K562 (cell line): Measurements from ENCODE around the gene PXK.

Experiments used
- BCOR ChIP-seq: fragments of 450-650 bp; IDR thresholded peaks from 2 replicates; pipeline ENCODE4 v1.6.1; 2016
- MBD2 ChIP-seq: sonication (generic); IDR thresholded peaks from 2 replicates; pipeline ENCODE4 v1.6.1; 2016; ENCODE audit warnings: low read depth, borderline replicate concordance
- MYBL2 ChIP-seq, 2 experiments: fragments of 450-650 bp in 1 of 2; sonication (generic) in 1 of 2; formaldehyde crosslinking in 1 of 2; IDR thresholded peaks; 2 replicates each; pipeline versions ENCODE4 v1.6.1 to v1.8.1; 2017 to 2022; ENCODE audit warnings: borderline replicate concordance in 1 of 2, inconsistent platforms in 1 of 2, low read depth in 1 of 2, mild to moderate bottlenecking in 1 of 2, missing genetic modification reagents in 1 of 2, moderate library complexity in 1 of 2
- POLR2AphosphoS5 ChIP-seq: IDR thresholded peaks from 2 replicates; pipeline ENCODE4 v1.6.1; 2011; ENCODE audit warnings: mild to moderate bottlenecking, low read depth, low read length, moderate library complexity; ENCODE audit not compliant: control insufficient read depth, insufficient read depth
- SLC30A9 ChIP-seq: fragments of 250-450 bp; sonication (Bioruptor Pico); IDR thresholded peaks from 2 replicates; pipeline ENCODE4 v1.8.0; 2022; ENCODE audit warnings: mild to moderate bottlenecking, moderate library complexity
- SMARCA5 ChIP-seq: fragments of 450-650 bp; IDR thresholded peaks from 2 replicates; pipeline ENCODE4 v1.6.1; 2016
- TF ChIP-seq, protein P1 (sequence below), 2 experiments: fragments of 450-650 bp in 1 of 2; sonication (generic) in 1 of 2; formaldehyde crosslinking; conservative IDR thresholded peaks; 2 replicates each; pipeline versions ENCODE4 v1.4.0 to v1.8.1; 2020 to 2022; ENCODE audit warnings: mild to moderate bottlenecking in 1 of 2, missing genetic modification reagents in 1 of 2
- TF ChIP-seq, protein P2 (sequence below), 2 experiments: fragments of 450-650 bp in 1 of 2; IDR thresholded peaks; 2 replicates each; pipeline ENCODE4 v1.6.1; 2011 to 2017; ENCODE audit warnings: low read depth in 2 of 2, antibody characterized with exemption in 1 of 2, borderline replicate concordance in 1 of 2, low read length in 1 of 2, mild to moderate bottlenecking in 1 of 2, mixed read lengths in 1 of 2; ENCODE audit not compliant: control insufficient read depth in 1 of 2
- TF ChIP-seq, protein P3 (sequence below), 3 experiments: IDR thresholded peaks in 2 of 3; conservative IDR thresholded peaks in 1 of 3; 2 replicates each; pipeline ENCODE4 v1.5.1; 2011 to 2012; ENCODE audit warnings: low read length in 3 of 3, mild to moderate bottlenecking in 3 of 3, control low read depth in 2 of 3, improper control_type of control experiment in 1 of 3, inconsistent platforms in 1 of 3, low read depth in 1 of 3, mixed read lengths in 1 of 3, moderate library complexity in 1 of 3; ENCODE audit not compliant: insufficient read depth in 2 of 3

DNA sequence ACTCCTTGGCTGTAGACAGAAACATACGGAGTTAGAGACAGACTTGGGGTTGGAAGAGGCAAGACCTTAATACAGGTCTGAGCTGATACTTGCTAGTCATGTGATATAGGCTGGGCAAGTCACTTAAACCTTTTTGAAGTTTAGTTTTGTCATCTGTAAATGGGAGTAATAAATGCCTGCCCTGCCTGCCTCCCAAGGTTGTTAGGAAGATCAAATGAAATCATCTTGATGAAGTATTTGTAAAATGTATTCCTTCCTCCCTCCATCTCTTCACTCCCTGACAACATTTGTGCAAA, 2.9 kb downstream of the PXK start:
- no peak for TF ChIP-seq BCOR
- no peak for TF ChIP-seq SMARCA5
- TF ChIP-seq, protein P1, sequence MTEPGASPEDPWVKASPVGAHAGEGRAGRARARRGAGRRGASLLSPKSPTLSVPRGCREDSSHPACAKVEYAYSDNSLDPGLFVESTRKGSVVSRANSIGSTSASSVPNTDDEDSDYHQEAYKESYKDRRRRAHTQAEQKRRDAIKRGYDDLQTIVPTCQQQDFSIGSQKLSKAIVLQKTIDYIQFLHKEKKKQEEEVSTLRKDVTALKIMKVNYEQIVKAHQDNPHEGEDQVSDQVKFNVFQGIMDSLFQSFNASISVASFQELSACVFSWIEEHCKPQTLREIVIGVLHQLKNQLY (CRISPR knock-in tag; conservative IDR thresholded peaks at IDR 0.05): no peak
- TF ChIP-seq SLC30A9 (CRISPR knock-in tag): no peak
- TF ChIP-seq, protein P2, sequence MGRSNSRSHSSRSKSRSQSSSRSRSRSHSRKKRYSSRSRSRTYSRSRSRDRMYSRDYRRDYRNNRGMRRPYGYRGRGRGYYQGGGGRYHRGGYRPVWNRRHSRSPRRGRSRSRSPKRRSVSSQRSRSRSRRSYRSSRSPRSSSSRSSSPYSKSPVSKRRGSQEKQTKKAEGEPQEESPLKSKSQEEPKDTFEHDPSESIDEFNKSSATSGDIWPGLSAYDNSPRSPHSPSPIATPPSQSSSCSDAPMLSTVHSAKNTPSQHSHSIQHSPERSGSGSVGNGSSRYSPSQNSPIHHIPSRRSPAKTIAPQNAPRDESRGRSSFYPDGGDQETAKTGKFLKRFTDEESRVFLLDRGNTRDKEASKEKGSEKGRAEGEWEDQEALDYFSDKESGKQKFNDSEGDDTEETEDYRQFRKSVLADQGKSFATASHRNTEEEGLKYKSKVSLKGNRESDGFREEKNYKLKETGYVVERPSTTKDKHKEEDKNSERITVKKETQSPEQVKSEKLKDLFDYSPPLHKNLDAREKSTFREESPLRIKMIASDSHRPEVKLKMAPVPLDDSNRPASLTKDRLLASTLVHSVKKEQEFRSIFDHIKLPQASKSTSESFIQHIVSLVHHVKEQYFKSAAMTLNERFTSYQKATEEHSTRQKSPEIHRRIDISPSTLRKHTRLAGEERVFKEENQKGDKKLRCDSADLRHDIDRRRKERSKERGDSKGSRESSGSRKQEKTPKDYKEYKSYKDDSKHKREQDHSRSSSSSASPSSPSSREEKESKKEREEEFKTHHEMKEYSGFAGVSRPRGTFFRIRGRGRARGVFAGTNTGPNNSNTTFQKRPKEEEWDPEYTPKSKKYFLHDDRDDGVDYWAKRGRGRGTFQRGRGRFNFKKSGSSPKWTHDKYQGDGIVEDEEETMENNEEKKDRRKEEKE (IDR thresholded peaks at IDR 0.05; ENCODE audit: borderline replicate concordance in 1 of 2, control insufficient read depth in 1 of 2, low read depth in 2 of 2, low read length in 1 of 2): no peak
- TF ChIP-seq, protein P3, sequence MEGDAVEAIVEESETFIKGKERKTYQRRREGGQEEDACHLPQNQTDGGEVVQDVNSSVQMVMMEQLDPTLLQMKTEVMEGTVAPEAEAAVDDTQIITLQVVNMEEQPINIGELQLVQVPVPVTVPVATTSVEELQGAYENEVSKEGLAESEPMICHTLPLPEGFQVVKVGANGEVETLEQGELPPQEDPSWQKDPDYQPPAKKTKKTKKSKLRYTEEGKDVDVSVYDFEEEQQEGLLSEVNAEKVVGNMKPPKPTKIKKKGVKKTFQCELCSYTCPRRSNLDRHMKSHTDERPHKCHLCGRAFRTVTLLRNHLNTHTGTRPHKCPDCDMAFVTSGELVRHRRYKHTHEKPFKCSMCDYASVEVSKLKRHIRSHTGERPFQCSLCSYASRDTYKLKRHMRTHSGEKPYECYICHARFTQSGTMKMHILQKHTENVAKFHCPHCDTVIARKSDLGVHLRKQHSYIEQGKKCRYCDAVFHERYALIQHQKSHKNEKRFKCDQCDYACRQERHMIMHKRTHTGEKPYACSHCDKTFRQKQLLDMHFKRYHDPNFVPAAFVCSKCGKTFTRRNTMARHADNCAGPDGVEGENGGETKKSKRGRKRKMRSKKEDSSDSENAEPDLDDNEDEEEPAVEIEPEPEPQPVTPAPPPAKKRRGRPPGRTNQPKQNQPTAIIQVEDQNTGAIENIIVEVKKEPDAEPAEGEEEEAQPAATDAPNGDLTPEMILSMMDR (IDR thresholded peaks at IDR 0.05 in 2 of 3, conservative IDR thresholded peaks at IDR 0.05 in 1 of 3; ENCODE audit: insufficient read depth in 2 of 3, low read depth in 1 of 3, low read length in 3 of 3): no peak
- TF ChIP-seq POLR2AphosphoS5: no peak
- TF ChIP-seq MYBL2 (IDR thresholded peaks at IDR 0.05; ENCODE audit: low read depth): no peak
- TF ChIP-seq MYBL2 (CRISPR knock-in tag; IDR thresholded peaks at IDR 0.05; ENCODE audit: borderline replicate concordance): no peak
- TF ChIP-seq MBD2: no peak
